ENCODE measurements around the gene ATG14. TPM values are rescaled to one million over a fixed set of nuclear protein-coding genes. Genes with fewer than 3 reads are reported as not detected.
A peak's percentile ranks its signal among the peaks of the same experiment; 100 is the strongest.

Gene ATG14
- total RNA-seq, 4 donors from 2014 or later: 14.8 to 24.9 (median 17.2) TPM

GRCh38 chr14:55448141-55448614, 36.5 kb upstream of the ATG14 start:
- 11 to 13% methylated on average over 3 of the region's 3 CpGs for WGBS, 2 donors
- peak in 1 of 2 donors; percentile 53 for DNase-seq (ENCODE audit: low spot score in 2 of 2)
- intact Hi-C loops (cut with DNase I; ENCODE audit: low total_unique reads): no loop called here
- no peak for TF ChIP-seq POLR2A (IDR thresholded peaks at IDR 0.05)
- TF ChIP-seq CTCF (IDR thresholded peaks at IDR 0.05): no peak
- no peak overlapping the region for H3K4me3 ChIP-seq (ENCODE audit: low read depth, poor library complexity, severe bottlenecking)

DNA sequence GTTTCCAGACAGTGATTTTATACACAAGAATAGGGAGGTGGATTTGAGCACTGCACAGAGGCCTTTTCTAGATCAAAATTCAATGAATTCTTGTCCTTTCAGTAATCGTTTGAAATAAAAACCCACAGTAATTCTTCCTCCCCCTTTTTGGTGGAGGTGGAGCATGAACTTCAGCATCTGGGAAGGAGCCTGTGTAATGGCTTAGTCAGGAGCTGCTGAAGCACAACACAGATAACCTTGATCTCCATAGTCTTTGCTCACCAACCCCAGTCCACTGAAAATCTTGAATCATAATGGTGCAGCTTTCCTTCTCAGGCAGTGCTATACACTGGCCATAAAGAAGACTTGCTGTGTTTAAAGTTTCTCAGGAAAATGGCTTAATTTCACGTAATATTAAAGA, 35.2 kb upstream of the ATG14 start:
- TF ChIP-seq POLR2A (IDR thresholded peaks at IDR 0.05) (no peak), CTCF (IDR thresholded peaks at IDR 0.05) (no peak)
- intact Hi-C loops (cut with DNase I; ENCODE audit: low total_unique reads): no loop called here
- no peak overlapping the region for H3K4me3 ChIP-seq (ENCODE audit: low read depth, poor library complexity, severe bottlenecking)
- WGBS, 2 donors: 60 to 68% methylated on average over 2 of the region's 2 CpGs
- no peak for DNase-seq (ENCODE audit: low spot score in 2 of 2)

GRCh38 chr14:55446127-55446736, 34.6 kb upstream of the ATG14 start:
- TF ChIP-seq POLR2A (IDR thresholded peaks at IDR 0.05): no peak
- TF ChIP-seq CTCF (IDR thresholded peaks at IDR 0.05): no peak
- intact Hi-C loops (cut with DNase I; ENCODE audit: low total_unique reads): no loop called here
- WGBS, 2 donors: 31 to 39% methylated on average over 5 of the region's 5 CpGs
- DNase-seq (ENCODE audit: low spot score in 2 of 2): peak in 1 of 2 donors; percentile 60
- no peak overlapping the region for H3K4me3 ChIP-seq (ENCODE audit: low read depth, poor library complexity, severe bottlenecking)

GRCh38 chr14:55441286-55441685, 29.7 kb upstream of the ATG14 start:
- intact Hi-C loops (cut with DNase I; ENCODE audit: low total_unique reads): no loop called here
- whole genome bisulfite sequencing, 2 donors: 80 to 86% methylated on average over 9 of the region's 9 CpGs
- TF ChIP-seq POLR2A (IDR thresholded peaks at IDR 0.05): no peak
- no peak for TF ChIP-seq CTCF (IDR thresholded peaks at IDR 0.05)
- H3K4me3 ChIP-seq (ENCODE audit: low read depth, poor library complexity, severe bottlenecking): no peak overlapping the region
- DNase-seq (ENCODE audit: low spot score in 2 of 2): no peak

- WGBS, 2 donors: 46 to 67% methylated on average over 26 to 29 of the region's 29 CpGs
- no peak for DNase-seq (ENCODE audit: low spot score in 2 of 2)
- no peak within 1 kb of the TSS for H3K4me3 ChIP-seq (ENCODE audit: low read depth, poor library complexity, severe bottlenecking)
- intact Hi-C loops (cut with DNase I; ENCODE audit: low total_unique reads): no loop called here
- no peak for TF ChIP-seq POLR2A (IDR thresholded peaks at IDR 0.05)
- no peak for TF ChIP-seq CTCF (IDR thresholded peaks at IDR 0.05)
Observed at GRCh38 chr14:55440385-55440784, 28.8 kb upstream of the ATG14 start, which contains the start of gene TBPL2. TBPL2 (minus strand) TSS chr14:55440616; CDS start chr14:55440449, 167 bp downstream.
